Osteocyte (in vitro differentiated cells): Measurements from ENCODE around the gene VSX1. TPM values are rescaled to one million over a fixed set of nuclear protein-coding genes. Genes with fewer than 3 reads are reported as not detected.

Experiments
- DNase-seq: peaks from one replicate; pipeline ENCODE4 v3.0.0; 2021; ENCODE audit warnings: mixed read lengths; ENCODE audit not compliant: unreplicated experiment; ENCODE audit errors: extremely low spot score
- H3K27ac Mint-ChIP-seq: one replicate; pipeline ENCODE4 v1.8.0; 2021; ENCODE audit warnings: mild to moderate bottlenecking, mixed read lengths; ENCODE audit not compliant: unreplicated experiment
- H3K27me3 Mint-ChIP-seq: one replicate; pipeline ENCODE4 v1.8.0; 2021; ENCODE audit warnings: mixed read lengths; ENCODE audit not compliant: unreplicated experiment
- H3K36me3 Mint-ChIP-seq: one replicate; pipeline ENCODE4 v1.8.0; 2021; ENCODE audit warnings: mixed read lengths; ENCODE audit not compliant: unreplicated experiment
- H3K4me1 Mint-ChIP-seq: one replicate; pipeline ENCODE4 v1.8.0; 2021; ENCODE audit warnings: mixed read lengths; ENCODE audit not compliant: unreplicated experiment
- H3K4me3 Mint-ChIP-seq: one replicate; pipeline ENCODE4 v1.8.0; 2021; ENCODE audit warnings: mild to moderate bottlenecking, moderate library complexity, mixed read lengths; ENCODE audit not compliant: unreplicated experiment
- H3K9me3 Mint-ChIP-seq: one replicate; pipeline ENCODE4 v1.8.0; 2021; ENCODE audit warnings: mixed read lengths; ENCODE audit not compliant: unreplicated experiment
- total RNA-seq: library from RNA; stranded (reverse); gene quantifications from 2 replicates; pipeline ENCODE4 v1.2.1, GENCODE V29; 2021
- TF ChIP-seq, protein P1 (sequence below): fragments of 200-600 bp; sonication (generic); IDR thresholded peaks from 2 replicates; pipeline ENCODE4 v1.5.0; 2021; ENCODE audit warnings: antibody characterized with exemption, mild to moderate bottlenecking, moderate library complexity

VSX1 gene
- total RNA-seq, 1 donor from 2014 or later, result not detected

DNA sequence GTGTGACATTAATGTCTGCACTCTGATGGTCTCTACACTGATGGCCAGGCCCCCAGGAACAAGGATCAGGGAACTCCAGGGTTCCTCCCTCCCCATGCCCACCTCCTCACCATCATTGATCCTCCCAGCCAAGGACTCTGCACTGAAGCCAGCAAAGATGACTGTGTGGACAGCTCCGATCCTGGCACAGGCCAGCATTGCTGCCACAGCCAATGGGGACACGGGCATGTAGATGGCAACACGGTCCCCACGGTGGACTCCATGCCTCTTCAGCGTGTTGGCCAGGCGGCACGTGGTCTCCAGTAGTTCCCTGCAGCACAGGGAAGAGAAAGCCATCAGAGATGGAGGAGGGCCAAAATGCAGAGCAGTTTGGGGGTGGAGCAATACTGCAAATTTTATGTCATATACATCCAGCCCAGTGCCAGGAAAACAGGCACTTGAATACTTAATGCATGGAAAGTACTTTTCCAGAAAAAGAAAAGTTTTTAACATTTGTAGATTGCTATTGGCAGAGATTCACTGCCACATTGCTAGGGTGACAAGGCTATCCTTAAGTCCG lies 51.2 kb downstream of the VSX1 start:
- no peak overlapping the region for H3K4me3 Mint-ChIP-seq
- DNase-seq, result no peak
- peaks cover 13% of the 10 kb centered on the region for H3K4me1 Mint-ChIP-seq
- H3K27ac Mint-ChIP-seq, result no peak overlapping the region
- H3K27me3 Mint-ChIP-seq, result peaks cover 20% of the 10 kb centered on the region
- H3K36me3 Mint-ChIP-seq, result peaks cover 5% of the 10 kb centered on the region
- TF ChIP-seq, protein P1, sequence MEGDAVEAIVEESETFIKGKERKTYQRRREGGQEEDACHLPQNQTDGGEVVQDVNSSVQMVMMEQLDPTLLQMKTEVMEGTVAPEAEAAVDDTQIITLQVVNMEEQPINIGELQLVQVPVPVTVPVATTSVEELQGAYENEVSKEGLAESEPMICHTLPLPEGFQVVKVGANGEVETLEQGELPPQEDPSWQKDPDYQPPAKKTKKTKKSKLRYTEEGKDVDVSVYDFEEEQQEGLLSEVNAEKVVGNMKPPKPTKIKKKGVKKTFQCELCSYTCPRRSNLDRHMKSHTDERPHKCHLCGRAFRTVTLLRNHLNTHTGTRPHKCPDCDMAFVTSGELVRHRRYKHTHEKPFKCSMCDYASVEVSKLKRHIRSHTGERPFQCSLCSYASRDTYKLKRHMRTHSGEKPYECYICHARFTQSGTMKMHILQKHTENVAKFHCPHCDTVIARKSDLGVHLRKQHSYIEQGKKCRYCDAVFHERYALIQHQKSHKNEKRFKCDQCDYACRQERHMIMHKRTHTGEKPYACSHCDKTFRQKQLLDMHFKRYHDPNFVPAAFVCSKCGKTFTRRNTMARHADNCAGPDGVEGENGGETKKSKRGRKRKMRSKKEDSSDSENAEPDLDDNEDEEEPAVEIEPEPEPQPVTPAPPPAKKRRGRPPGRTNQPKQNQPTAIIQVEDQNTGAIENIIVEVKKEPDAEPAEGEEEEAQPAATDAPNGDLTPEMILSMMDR, result no peak
- H3K9me3 Mint-ChIP-seq, result no peaks in the 10 kb centered on the region

DNA sequence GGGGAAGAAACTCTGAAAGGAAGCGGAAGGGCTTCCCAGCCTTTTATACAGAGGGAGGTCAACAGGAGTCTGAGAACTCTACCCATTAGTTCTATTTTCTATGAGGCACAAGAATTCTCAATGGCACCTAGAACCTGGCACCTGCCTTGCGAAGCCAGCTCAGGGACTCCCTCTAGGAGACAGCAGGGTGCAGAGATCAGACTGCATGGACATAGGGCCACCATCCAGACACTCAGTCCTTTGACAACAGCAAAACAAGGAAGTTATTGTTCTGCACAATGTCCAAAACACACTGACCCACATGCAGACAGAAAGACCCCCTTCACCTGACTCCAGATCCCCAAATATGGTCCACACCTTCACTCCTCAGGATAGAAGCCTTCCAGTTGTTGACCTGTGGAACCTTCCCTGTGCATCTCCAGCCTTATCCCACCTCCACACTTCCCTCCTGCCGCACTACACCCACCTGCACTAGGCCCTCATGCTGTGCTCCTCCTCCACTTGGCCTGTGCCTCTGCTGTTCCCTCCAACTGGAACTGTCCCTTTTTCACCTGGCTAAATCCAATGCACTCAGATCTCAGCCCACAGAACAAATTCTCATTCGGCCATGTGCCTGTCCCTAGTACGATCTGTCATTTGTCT lies 51.8 kb downstream of the VSX1 start:
- no peak for DNase-seq
- peaks cover 11% of the 10 kb centered on the region for H3K4me1 Mint-ChIP-seq
- peaks cover 5% of the 10 kb centered on the region for H3K36me3 Mint-ChIP-seq
- H3K27ac Mint-ChIP-seq, result no peak overlapping the region
- TF ChIP-seq, protein P1, result no peak
- H3K27me3 Mint-ChIP-seq, result peaks cover 20% of the 10 kb centered on the region
- H3K4me3 Mint-ChIP-seq, result no peak overlapping the region
- no peaks in the 10 kb centered on the region for H3K9me3 Mint-ChIP-seq

DNA sequence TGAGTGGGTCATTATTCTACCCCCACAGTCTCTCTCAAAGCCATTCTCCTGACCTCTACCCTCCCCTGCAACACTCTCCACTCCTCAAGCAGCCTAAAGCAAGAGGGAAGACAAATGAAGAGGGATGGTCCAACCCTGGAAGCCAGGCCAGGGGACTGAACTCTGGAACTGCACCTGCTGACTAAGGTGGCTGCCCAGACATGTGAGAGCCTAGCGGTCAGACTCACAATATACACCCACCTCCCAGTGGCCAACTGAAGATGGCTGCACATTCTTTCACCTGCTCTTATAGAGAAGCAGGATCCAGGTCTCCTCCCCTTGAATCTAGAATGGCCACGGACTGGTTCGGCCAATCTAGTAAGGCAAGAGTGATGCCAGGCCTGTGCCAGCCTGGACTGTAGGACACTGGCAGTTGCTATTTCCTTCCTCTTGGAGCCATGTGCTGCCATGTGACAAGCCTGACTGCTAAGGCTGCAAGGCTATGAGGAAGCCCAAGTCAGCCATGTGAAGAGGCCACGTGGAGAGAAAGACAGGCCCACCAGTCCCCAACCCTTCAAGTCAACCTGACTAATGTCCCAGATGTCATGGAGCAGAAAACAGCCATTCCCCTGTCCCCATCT lies 55.8 kb downstream of the VSX1 start:
- no peak overlapping the region for H3K27ac Mint-ChIP-seq
- H3K9me3 Mint-ChIP-seq, result no peaks in the 10 kb centered on the region
- H3K4me1 Mint-ChIP-seq, result no peaks in the 10 kb centered on the region

More for the DNA sequence above, 55.8 kb downstream of the VSX1 start:
- H3K27me3 Mint-ChIP-seq, result peaks cover 11% of the 10 kb centered on the region
- no peak for DNase-seq
- TF ChIP-seq, protein P1, result no peak
- no peak overlapping the region for H3K4me3 Mint-ChIP-seq
- H3K36me3 Mint-ChIP-seq, result peaks cover 4% of the 10 kb centered on the region

Other genes starting within 250 kb of the VSX1 start
- not detected in 2 replicates for gene CST7, start 132.9 kb downstream of the VSX1 start, total RNA-seq
- 76.3 and 80.0 TPM in 2 replicates for gene APMAP, start 89.4 kb downstream of the VSX1 start, total RNA-seq
- 7.6 and 8.2 TPM in 2 replicates for gene ACSS1, start 24.0 kb downstream of the VSX1 start, total RNA-seq
- 62.0 and 62.5 TPM in 2 replicates for gene ENTPD6, start 113.6 kb upstream of the VSX1 start, total RNA-seq
- 234 and 251 TPM in 2 replicates for gene PYGB, start 165.9 kb upstream of the VSX1 start, total RNA-seq